A549 (cell line): ENCODE measurements around the gene BAG1. TPM values are rescaled to one million over a fixed set of nuclear protein-coding genes. Genes with fewer than 3 reads are reported as not detected.

Experiments
- ATAC-seq, 2 experiments: fragments of 200-7000 bp in 1 of 2; fragments of >200 bp in 1 of 2; cut with Nextera tagmentation in 1 of 2; cut with Tn5 transposase in 1 of 2; 3 replicates each; pipeline versions ENCODE4 v1.8.0 to v1.9.1; 2018 to 2020; ENCODE audit warnings: mild to moderate bottlenecking in 1 of 2, moderate library complexity in 1 of 2
- CTCF ChIA-PET: fragments of 300-600 bp; sonication (Branson Sonifier 250); formaldehyde crosslinking; extraction: SDS; loops from one replicate; lab custom pipeline; 2021; ENCODE audit warnings: antibody characterized with exemption, inconsistent platforms; lab: Yijun Ruan, JAX
- POLR2A ChIA-PET: fragments of 350-600 bp; formaldehyde crosslinking; extraction: SDS; loops from one replicate; lab custom pipeline; 2021; ENCODE audit warnings: antibody characterized with exemption, inconsistent platforms; lab: Yijun Ruan, JAX
- DNase-seq, 2 experiments: peaks; one replicate each; pipeline versions ENCODE4 v3.0.0 to v3.0.0-alpha.2; 2011 to 2016; ENCODE audit warnings: low read depth in 1 of 2, low spot score in 1 of 2
- FAIRE-seq: peaks from 2 replicates; lab custom pipeline; 2011; peaks lifted over from hg19 to GRCh38; lab: Jason Lieb, UNC
- H3K27ac ChIP-seq, 2 experiments: fragments of >200 bp; sonication (Bioruptor Twin); formaldehyde crosslinking; 3 replicates each; pipeline ENCODE4 v1.5.1; 2016 to 2017
- H3K4me1 ChIP-seq: fragments of >200 bp; sonication (Bioruptor Twin); formaldehyde crosslinking; 3 replicates; pipeline ENCODE4 v1.6.1; 2016
- H3K4me2 ChIP-seq: fragments of >200 bp; sonication (Bioruptor Twin); formaldehyde crosslinking; 3 replicates; pipeline ENCODE4 v1.6.1; 2016
- H3K4me3 ChIP-seq: fragments of >200 bp; sonication (Bioruptor Twin); formaldehyde crosslinking; 3 replicates; pipeline ENCODE4 v1.5.1; 2016
- H3K9me3 ChIP-seq: fragments of >200 bp; sonication (Bioruptor Twin); formaldehyde crosslinking; 3 replicates; pipeline ENCODE4 v1.6.1; 2016
- CBX8 ChIP-seq: fragments of 200-600 bp; sonication (generic); IDR thresholded peaks from 2 replicates; pipeline ENCODE4 v1.6.1; 2016
- CEBPB ChIP-seq, 2 experiments: fragments of >200 bp in 1 of 2; sonication (Bioruptor Twin) in 1 of 2; formaldehyde crosslinking in 1 of 2; IDR thresholded peaks; 2 replicates each; pipeline ENCODE4 v1.6.1; 2012 to 2016
- CHD2 ChIP-seq: fragments of 150-350 bp; IDR thresholded peaks from 2 replicates; pipeline ENCODE4 v1.6.1; 2014; ENCODE audit warnings: low read length; ENCODE audit not compliant: partially characterized antibody
- CTCF ChIP-seq: fragments of >200 bp; sonication (Bioruptor Twin); formaldehyde crosslinking; IDR thresholded peaks from 3 replicates; pipeline ENCODE4 v1.5.1; 2016
- EHF ChIP-seq: fragments of 250-450 bp; sonication (Bioruptor Pico); IDR thresholded peaks from 2 replicates; pipeline ENCODE4 v1.5.0; 2020; ENCODE audit warnings: mild to moderate bottlenecking
- EHMT2 ChIP-seq: fragments of 200-600 bp; sonication (generic); IDR thresholded peaks from 2 replicates; pipeline ENCODE4 v1.6.1; 2016; ENCODE audit warnings: antibody characterized with exemption, low read depth, mild to moderate bottlenecking, moderate library complexity
- ELK1 ChIP-seq: fragments of 150-350 bp; IDR thresholded peaks from 2 replicates; pipeline ENCODE4 v1.6.1; 2014; ENCODE audit warnings: low read depth, mild to moderate bottlenecking, low read length
- ESRRA ChIP-seq: fragments of 150-350 bp; IDR thresholded peaks from 2 replicates; pipeline ENCODE4 v1.6.1; 2014; ENCODE audit warnings: mild to moderate bottlenecking, low read length, borderline replicate concordance
- FOSL2 ChIP-seq, 2 experiments: fragments of 450-650 bp in 1 of 2; fragments of >200 bp in 1 of 2; sonication (Bioruptor Twin) in 1 of 2; formaldehyde crosslinking; IDR thresholded peaks; 2 replicates each; pipeline versions ENCODE4 v1.5.0 to v1.6.1; 2016 to 2020; ENCODE audit warnings: mild to moderate bottlenecking in 1 of 2, moderate library complexity in 1 of 2
- GATA3 ChIP-seq: IDR thresholded peaks from 2 replicates; pipeline ENCODE4 v1.6.1; 2012; ENCODE audit warnings: borderline replicate concordance
- HES2 ChIP-seq: fragments of >200 bp; sonication (Bioruptor Twin); formaldehyde crosslinking; IDR thresholded peaks from 2 replicates; pipeline ENCODE4 v1.6.1; 2016
- HEYL ChIP-seq: fragments of 250-450 bp; sonication (Bioruptor Pico); IDR thresholded peaks from 2 replicates; pipeline ENCODE4 v1.8.0; 2021; ENCODE audit warnings: mild to moderate bottlenecking, moderate library complexity
- HOXB5 ChIP-seq: fragments of 250-450 bp; sonication (Bioruptor Pico); IDR thresholded peaks from 2 replicates; pipeline ENCODE4 v1.5.0; 2020; ENCODE audit warnings: mild to moderate bottlenecking, moderate library complexity
- JUNB ChIP-seq: fragments of >200 bp; sonication (Bioruptor Twin); formaldehyde crosslinking; IDR thresholded peaks from 2 replicates; pipeline ENCODE4 v1.6.1; 2016
- MAFK ChIP-seq: fragments of 450-650 bp; IDR thresholded peaks from 2 replicates; pipeline ENCODE4 v1.6.1; 2014; ENCODE audit not compliant: partially characterized antibody
- MAX ChIP-seq: IDR thresholded peaks from 2 replicates; pipeline ENCODE4 v1.6.1; 2012
- NFE2L2 ChIP-seq: fragments of 150-350 bp; conservative IDR thresholded peaks from 2 replicates; pipeline ENCODE4 v1.6.1; 2014; ENCODE audit warnings: low read length
- NR3C1 ChIP-seq: fragments of >200 bp; sonication (Bioruptor Twin); formaldehyde crosslinking; IDR thresholded peaks from 3 replicates; pipeline ENCODE4 v1.6.1; 2017
- RAD21 ChIP-seq, 2 experiments: fragments of >200 bp in 1 of 2; sonication (Bioruptor Twin) in 1 of 2; formaldehyde crosslinking in 1 of 2; IDR thresholded peaks in 1 of 2; conservative IDR thresholded peaks in 1 of 2; 2 replicates in 1 of 2; 3 replicates in 1 of 2; pipeline ENCODE4 v1.6.1; 2012 to 2018; ENCODE audit warnings: inconsistent platforms in 1 of 2
- RARB ChIP-seq: fragments of 250-450 bp; sonication (Bioruptor Pico); IDR thresholded peaks from 2 replicates; pipeline ENCODE4 v1.8.0; 2021; ENCODE audit warnings: mild to moderate bottlenecking, moderate library complexity
- TFCP2L1 ChIP-seq: fragments of 250-450 bp; sonication (Bioruptor Pico); IDR thresholded peaks from 2 replicates; pipeline ENCODE4 v1.5.0; 2021; ENCODE audit warnings: mild to moderate bottlenecking
- USF2 ChIP-seq: fragments of 450-650 bp; IDR thresholded peaks from 2 replicates; pipeline ENCODE4 v1.6.1; 2014; ENCODE audit warnings: antibody characterized with exemption
- whole genome bisulfite sequencing: methylation state at CpG from one replicate; pipeline ENCODE4 v1.1.6; 2017; ENCODE audit errors: missing lambda C conversion rate; 5-methylcytosine and 5-hydroxymethylcytosine counted together
- polyA plus RNA-seq, 4 experiments: library from polyadenylated mRNA; depleted of rRNA in 3 of 4; stranded (reverse); fragments of >200 nt; fragmentation: RNase III in 1 of 4; extraction: RNeasy Plus Mini Kit Qiagen cat#74134 plus additional on column Dnase treatment in 1 of 4; gene quantifications; 2 replicates in 3 of 4; 3 replicates in 1 of 4; pipeline ENCODE4 v1.2.3, GENCODE V29; 2011 to 2017

Gene BAG1
- polyA plus RNA-seq, 2 of the 4 experiments (the other 2 are of a cell fraction) = 73.0 to 86.9 TPM

- TF ChIP-seq RARB (CRISPR knock-in tag) = no peak
- TF ChIP-seq TFCP2L1 (CRISPR knock-in tag) = 0 out of 2 replicates have a peak, but pooled peaks have one; percentile 39
- TF ChIP-seq EHMT2 = no peak
- no peak for TF ChIP-seq ESRRA
- peak; percentile 32 to 53; a peak in 4 of 5 replicates for TF ChIP-seq RAD21 (conservative IDR thresholded peaks at IDR 0.05 in 1 of 2, IDR thresholded peaks at IDR 0.05 in 1 of 2)
- peak; percentile 92 for TF ChIP-seq JUNB
- TF ChIP-seq GATA3 = peak; percentile 96
- peak; percentile 92 for TF ChIP-seq FOSL2 (IDR thresholded peaks at IDR 0.05)
- TF ChIP-seq FOSL2 (CRISPR knock-in tag; IDR thresholded peaks at IDR 0.05) = peak; percentile 98
- no peak for TF ChIP-seq ELK1
- TF ChIP-seq CEBPB (IDR thresholded peaks at IDR 0.05) = peak; percentile 50 to 68; a peak in 3 of 4 replicates
- no peak for TF ChIP-seq CTCF
- peak; percentile 94; the same call in 1 of the 2 replicates for TF ChIP-seq HOXB5
- TF ChIP-seq HES2 = peak; percentile 13; the same call in 1 of the 2 replicates
- peak; percentile 92 for TF ChIP-seq EHF
- TF ChIP-seq CBX8 = no peak
- TF ChIP-seq NR3C1 = no peak
- peak; percentile 42; the same call in 1 of the 2 replicates for TF ChIP-seq HEYL
Observed at GRCh38 chr9:33233626-33234342, 30.7 kb downstream of the BAG1 start (continued).

DNA sequence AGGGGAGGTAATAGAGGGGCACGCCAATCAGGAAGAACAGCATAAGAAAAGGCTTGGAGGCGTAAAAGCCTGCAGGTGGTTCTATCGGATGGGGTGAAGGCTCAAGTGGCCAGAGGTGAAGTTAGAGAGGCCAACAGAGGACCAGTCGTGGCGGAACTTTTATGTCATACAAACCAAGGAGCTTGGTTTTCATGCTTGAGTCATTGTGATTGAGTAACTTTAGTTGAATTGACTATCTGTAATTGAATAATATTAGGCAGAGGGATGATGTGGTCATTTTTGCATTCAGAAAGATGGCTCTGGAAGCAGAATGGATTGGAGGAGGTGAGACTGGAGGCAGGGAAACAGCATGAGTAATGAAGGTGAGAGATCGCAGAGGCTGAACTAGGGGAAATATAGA is 31.7 kb downstream of the BAG1 start:
- no peak for FAIRE-seq
- Histone ChIP-seq H3K4me3 (no peak overlapping the region), H3K9me3 (peaks cover 20% of the 10 kb centered on the region), H3K27ac (peak overlapping the region; percentile 96 to 99), H3K4me2 (peak overlapping the region; percentile 74; the same call in 2 of the 3 replicates), H3K4me1 (peaks cover 71% of the 10 kb centered on the region)
- POLR2A ChIA-PET = interaction anchor here (1.0 kb wide), 1 partner anchor 208 kb away, joined by 3 read pairs; the partner anchor contains the start of gene DNAJA1
- ATAC-seq = no peak
- DNase-seq = no peak
- TF ChIP-seq HES2 (no peak), NFE2L2 (0 out of 2 replicates have a peak, but pooled peaks have one; percentile 19)
- WGBS = 92% methylated on average over 6 of the region's 6 CpGs
- CTCF ChIA-PET = interaction anchor here (1.3 to 5.5 kb wide), 9 partner anchors 10 to 489 kb away, joined by 3 to 33 read pairs (median 9); no protein-coding TSS in a partner anchor

DNA sequence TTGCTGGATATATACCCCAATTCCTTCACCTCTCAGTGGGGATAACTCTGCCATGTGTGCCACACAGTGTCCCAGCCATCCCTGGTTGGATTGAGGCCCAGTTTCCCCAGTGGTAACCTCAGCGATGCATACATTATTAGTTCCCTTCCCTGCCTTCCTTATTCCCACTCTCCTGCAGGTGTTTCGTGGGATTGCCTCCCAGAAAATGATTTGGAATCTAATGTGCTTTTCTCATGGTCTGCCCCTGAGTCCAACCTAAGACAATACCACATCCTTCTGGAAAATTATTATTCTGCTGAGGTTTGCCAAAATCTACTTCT is 32.9 kb downstream of the BAG1 start:
- DNase-seq = no peak
- TF ChIP-seq CHD2 (no peak), FOSL2 (IDR thresholded peaks at IDR 0.05) (no peak), FOSL2 (CRISPR knock-in tag; IDR thresholded peaks at IDR 0.05) (no peak), ESRRA (no peak), USF2 (no peak), MAFK (peak; percentile 5), MAX (no peak)
- TF ChIP-seq, all 56 proteins: peak for 1
- Histone ChIP-seq H3K27ac (peak overlapping the region; percentile 96 to 99), H3K4me1 (peaks cover 71% of the 10 kb centered on the region), H3K9me3 (peaks cover 20% of the 10 kb centered on the region), H3K4me3 (no peak overlapping the region), H3K4me2 (no peak overlapping the region)
- 94% methylated on average over 2 of the region's 2 CpGs for WGBS
- ChIA-PET CTCF (interaction anchor here (1.2 to 5.5 kb wide), 7 partner anchors 38 to 490 kb away, joined by 3 to 33 read pairs (median 8); no protein-coding TSS in a partner anchor), POLR2A (no interaction called here)
- ATAC-seq (no peak), FAIRE-seq (no peak)
